ENCODE measurements around the gene PSAP.

- no peak for TF ChIP-seq CTCF (IDR thresholded peaks at IDR 0.05)
- no peak for TF ChIP-seq EZH2phosphoT487 (IDR thresholded peaks at IDR 0.05)
These were observed 3.0 kb upstream of the PSAP start for GRCh38 chr10:71854031-71854430.
